Fibroblast of skin of right quadriceps (primary cell): ENCODE measurements around the gene ABCA1.
A peak's percentile ranks its signal among the peaks of the same experiment; 100 is the strongest.
"Not testable (repeated sequence)": the region's sequence is repeated elsewhere in the genome, so short reads cannot be mapped to it uniquely, and the experiment has no call there.

Experiments used
- DNase-seq: peaks from one replicate; pipeline ENCODE4 v3.0.0-alpha.2; 2013

Gene ABCA1

GRCh38 chr9:104868687-104869404, 59.1 kb downstream of the ABCA1 start:
- DNase-seq: peak; percentile 84

GRCh38 chr9:104868303-104868686, 59.7 kb downstream of the ABCA1 start:
- no peak for DNase-seq

- peak; percentile 46 for DNase-seq
Observed at GRCh38 chr9:104866191-104866590, 61.8 kb downstream of the ABCA1 start.

GRCh38 chr9:104864675-104865104, 63.3 kb downstream of the ABCA1 start:
- DNase-seq: peak; percentile 85

DNA sequence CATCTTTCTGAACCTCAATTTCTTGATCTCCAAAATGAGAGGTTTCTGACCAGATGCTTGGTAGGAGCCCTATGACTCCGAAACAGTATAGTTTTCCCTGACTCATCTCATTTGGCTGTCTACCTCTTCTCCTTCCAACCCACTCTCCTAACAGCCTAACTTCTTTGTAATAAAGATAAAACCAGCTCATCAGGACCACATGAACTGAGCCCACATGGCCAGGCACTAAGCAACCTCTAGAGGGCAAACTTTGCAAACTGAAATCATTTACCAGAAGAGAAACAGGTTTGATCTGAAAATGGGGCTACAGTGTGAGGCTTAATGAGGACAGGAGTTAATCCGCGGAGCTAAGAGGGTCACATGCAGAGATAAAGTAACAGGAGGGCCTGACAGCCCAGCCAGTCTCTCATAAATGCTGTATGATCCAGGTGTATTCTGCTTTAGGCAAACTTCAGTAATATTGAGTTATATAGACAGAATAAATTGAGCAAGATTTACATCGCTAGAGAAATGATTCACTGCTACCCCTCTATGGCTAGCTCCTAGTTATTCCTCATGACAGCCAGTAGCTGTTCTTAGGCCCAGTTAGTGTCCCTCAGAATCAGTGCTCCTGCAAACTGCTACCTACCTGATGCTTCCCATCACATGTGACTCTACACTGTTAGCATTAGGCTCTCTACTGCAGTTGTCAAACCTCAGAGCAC, 64.6 kb downstream of the ABCA1 start:
- peak; percentile 85 for DNase-seq

GRCh38 chr9:104861397-104861796, 66.6 kb downstream of the ABCA1 start:
- no peak for DNase-seq

- DNase-seq: no peak
Observed at GRCh38 chr9:104860263-104860662, 67.7 kb downstream of the ABCA1 start.

DNA sequence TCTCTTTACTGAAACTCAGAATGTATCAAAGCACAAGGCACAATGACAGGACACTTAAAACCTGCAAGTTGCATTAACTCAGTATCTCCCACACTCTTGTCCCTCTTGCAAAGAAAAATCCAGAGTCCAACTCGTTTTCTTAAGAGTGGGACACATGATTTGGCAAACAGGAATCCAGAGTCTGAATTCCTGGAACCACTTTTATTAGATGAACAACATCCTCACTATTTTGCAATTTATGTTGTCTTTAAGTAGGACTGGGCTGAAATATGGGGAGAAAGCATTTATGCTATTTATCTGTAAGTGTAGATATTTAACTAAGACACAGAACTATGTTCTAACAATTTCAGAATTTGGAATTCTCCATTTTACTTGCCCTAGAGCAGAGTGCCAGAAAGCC, 69.1 kb downstream of the ABCA1 start:
- peak; percentile 70 for DNase-seq

GRCh38 chr9:104858271-104858670, 69.7 kb downstream of the ABCA1 start:
- peak; percentile 67 for DNase-seq

GRCh38 chr9:104856413-104856941, 71.5 kb downstream of the ABCA1 start:
- no peak for DNase-seq

DNA sequence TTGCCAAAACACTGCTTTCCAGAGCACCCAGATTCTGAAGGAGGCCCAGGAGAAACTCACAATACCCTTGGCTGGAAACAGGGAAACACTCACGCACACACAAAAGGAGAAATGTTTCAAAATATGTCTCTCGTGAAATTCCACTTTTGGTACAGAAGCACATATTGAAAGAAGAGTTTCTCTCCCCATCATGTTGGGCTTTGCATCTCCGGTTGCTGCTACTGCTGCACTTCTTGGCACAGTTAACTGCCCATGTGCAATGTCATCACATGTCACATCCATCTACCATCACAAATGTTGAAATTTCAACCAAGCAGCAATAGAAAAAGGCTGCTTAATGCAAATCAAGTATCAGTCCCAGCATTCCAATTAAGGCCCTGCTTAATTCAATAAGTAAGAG, 72.1 kb downstream of the ABCA1 start:
- DNase-seq: no peak

DNA sequence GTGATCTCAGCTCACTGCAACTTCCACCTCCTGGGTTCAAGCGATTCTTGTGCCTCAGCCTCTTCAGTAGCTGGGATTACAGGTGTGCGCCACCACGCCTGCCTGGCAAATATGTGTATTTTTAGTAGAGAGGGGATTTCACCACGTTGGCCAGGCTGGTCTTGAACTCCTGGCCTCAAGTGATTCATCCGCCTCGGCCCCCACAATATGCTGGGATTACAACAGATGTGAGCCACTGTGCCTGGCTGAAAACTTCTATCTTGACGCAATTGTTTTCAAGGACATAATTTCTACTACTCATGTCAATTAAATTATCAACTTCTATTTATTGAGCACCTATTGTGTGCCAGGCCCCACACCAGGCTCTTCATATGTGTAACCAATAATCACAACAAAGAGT, 72.7 kb downstream of the ABCA1 start:
- DNase-seq: not testable (repeated sequence)

DNA sequence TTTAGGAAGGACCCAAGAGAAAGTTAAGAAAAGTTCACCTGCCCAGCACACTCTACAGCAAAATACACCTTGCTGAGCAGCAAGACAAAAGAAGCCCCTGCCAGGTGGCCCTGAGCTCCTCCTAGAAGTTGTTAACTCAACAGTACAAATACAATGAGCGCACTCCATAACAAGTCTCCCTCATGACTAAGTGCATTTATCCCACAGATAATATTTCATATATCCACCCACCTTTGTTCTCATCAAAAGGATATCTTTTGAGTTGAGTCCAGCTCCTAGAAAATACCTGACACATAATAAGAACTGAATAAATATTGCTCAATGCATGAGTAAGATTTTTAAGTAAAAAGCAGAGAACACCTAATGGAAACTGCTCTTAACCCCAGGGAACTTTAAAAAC, 73.3 kb downstream of the ABCA1 start:
- DNase-seq: no peak

DNA sequence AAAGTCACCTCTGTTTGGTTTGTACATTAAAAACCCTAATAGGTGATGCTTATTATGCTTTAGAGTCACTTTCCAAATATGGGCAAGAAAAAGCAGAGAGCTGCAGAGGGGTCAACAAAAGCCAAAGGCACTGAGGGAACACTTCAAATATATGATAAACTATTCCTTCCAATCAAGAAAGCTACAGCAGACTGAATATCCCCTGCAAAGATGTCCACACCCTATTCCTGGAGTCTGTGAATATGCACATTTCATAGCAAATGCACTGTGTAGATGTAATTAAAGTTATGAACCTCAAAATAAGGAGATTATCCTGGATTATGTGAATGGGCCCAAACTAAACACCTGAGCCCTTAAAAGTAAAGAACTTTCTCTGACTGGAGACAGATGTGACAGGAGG, 74.3 kb downstream of the ABCA1 start:
- no peak for DNase-seq

DNA sequence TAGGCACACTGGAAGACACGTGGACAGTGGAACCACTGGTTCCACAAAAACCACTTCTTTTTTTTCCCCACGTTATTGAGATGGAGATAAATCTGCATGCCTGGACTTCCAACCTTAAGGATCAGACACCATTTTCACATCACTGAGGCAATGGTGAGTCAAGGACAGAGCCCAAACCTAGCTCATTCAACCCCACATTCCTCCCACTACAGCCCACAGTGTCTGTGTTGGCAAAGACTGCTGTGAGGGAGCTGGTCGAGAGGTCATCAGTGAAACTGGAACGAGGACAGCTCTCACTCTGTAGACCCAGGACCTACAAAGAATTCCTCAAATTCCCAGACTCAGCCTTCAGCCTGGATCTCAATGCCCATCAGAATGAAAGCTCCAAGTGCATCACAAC, 74.8 kb downstream of the ABCA1 start:
- no peak for DNase-seq

DNA sequence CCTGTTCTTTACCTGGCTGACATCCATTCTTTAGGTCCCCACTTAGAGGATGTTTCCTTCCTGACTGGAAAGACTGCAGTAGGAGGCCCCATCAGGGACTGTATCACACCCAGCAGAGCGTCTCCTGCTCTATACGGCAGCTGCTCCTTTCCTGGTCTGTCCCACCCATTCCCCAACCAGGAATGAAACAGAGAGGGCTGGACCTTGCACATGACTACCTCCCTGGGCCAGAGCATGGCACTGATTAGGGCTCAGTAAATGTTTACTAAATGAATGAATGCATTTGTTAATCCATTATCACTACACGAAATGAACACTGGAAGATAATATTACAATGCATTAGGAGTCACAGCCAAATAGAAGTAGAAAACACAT, 76.4 kb downstream of the ABCA1 start:
- no peak for DNase-seq

DNA sequence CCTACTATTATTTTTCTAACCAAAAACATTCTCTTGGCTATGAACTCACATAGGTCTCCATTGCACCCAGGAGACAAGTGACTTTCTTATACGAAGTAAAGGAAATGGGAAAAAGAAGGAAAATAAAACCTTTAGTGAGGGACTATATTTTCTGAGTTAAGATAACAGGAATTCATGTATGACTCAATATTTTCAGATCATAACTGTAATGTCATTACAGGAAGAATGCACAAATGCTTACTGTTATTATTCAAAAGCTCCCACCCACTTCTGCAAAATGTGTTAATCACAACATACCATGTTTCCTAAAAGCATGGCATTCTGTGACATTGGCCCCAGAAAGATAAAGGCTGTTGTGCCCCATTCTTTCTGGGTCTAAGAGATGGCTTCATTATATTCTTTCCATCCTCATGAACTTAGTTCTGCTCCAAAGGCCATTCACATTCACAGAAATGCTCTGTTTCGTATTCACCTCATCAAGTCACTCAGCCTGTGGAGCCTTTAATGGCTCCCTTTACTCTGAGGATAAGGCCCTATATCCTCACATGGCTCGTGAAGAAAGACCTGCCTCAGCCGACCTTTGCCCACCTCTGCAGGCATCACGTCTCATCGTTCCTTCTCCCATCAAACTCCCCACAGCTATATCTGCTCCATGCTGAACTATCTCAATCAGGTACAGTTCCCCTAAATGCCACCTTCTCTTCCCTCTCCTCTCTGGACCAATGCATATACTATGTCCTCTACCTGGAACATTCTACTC, 77.0 kb downstream of the ABCA1 start:
- peak; percentile 35 for DNase-seq

GRCh38 chr9:104849023-104849422, 78.9 kb downstream of the ABCA1 start:
- no peak for DNase-seq

GRCh38 chr9:104844710-104845109, 83.2 kb downstream of the ABCA1 start:
- no peak for DNase-seq

GRCh38 chr9:104843644-104844240, 84.2 kb downstream of the ABCA1 start:
- DNase-seq: no peak

GRCh38 chr9:104842698-104843097, 85.3 kb downstream of the ABCA1 start:
- peak; percentile 21 for DNase-seq

DNA sequence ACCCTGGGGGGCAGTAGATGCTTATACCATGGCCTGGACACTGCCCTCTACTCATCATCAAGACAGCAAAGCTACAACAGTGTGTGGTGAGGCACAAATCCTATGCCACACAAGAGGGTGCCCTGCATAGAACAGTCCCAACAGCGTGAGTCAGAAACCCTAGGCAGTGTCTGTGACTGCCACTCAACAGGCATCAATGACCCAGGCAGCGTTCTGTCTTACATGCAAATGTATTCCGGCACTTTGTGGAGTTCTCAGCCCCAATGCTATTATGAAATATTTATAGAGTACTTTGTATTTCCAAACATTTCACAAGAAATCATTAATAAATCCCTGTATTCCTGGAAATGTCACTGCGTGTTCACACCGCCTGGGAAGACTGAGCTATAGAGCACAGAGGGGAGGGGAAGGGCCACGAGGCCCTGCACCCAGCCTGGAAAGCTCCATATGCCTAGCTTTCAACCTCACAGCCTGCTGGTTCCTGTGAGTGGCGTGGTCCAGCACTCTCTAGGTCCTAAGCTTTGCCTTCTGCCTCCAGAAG, 86.3 kb downstream of the ABCA1 start:
- DNase-seq: no peak

DNA sequence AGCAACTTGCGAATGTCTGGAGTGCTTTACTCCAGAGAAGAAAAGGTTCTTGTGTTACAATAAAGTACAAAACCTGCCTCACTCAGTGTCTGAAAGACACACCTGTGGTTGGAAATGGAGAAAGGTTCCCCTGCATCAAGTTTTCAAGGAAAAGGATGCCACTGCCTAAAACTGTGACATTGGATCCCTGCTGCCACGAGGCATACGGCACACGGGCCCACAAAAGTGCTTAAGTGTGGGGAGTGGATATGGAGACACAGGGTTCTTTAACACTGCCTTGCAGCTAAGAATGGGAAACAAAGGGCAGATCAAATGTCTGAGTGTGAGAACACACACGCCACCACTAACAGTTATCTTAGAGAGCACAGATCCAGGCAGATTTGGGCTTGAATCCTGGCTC, 89.0 kb downstream of the ABCA1 start:
- no peak for DNase-seq
